Loucy (cell line): ENCODE measurements around the gene ZNHIT1.

Source experiments
- H2AFZ ChIP-seq: fragments of 200-600 bp; sonication (generic); 2 replicates; pipeline ENCODE4 v1.6.0; 2016; ENCODE audit warnings: antibody characterized with exemption, mild to moderate bottlenecking, low read length, moderate library complexity
- H3F3A ChIP-seq: fragments of 200-600 bp; 2 replicates; pipeline ENCODE4 v1.6.0; 2016; ENCODE audit warnings: antibody characterized with exemption, low read depth, mild to moderate bottlenecking
- H3K27me3 ChIP-seq: fragments of 200-600 bp; sonication (generic); 2 replicates; pipeline ENCODE4 v1.6.1; 2014; ENCODE audit warnings: low read length, mild to moderate bottlenecking; ENCODE audit not compliant: insufficient read depth, poor library complexity, severe bottlenecking
- H3K36me3 ChIP-seq: fragments of 200-600 bp; sonication (generic); 2 replicates; pipeline ENCODE4 v1.6.1; 2016; ENCODE audit warnings: low read length; ENCODE audit not compliant: insufficient read depth
- H3K4me1 ChIP-seq: fragments of 200-600 bp; sonication (generic); 2 replicates; pipeline ENCODE4 v1.5.1; 2014; ENCODE audit warnings: low read length, mild to moderate bottlenecking; ENCODE audit not compliant: insufficient read depth, poor library complexity, severe bottlenecking
- H3K4me2 ChIP-seq: fragments of 200-600 bp; sonication (generic); 2 replicates; pipeline ENCODE4 v1.6.0; 2014; ENCODE audit warnings: antibody characterized with exemption, low read length, low read depth, mild to moderate bottlenecking; ENCODE audit not compliant: poor library complexity, severe bottlenecking
- H3K4me3 ChIP-seq: fragments of 200-600 bp; sonication (generic); 2 replicates; pipeline ENCODE4 v1.5.1; 2014; ENCODE audit warnings: low read length, mild to moderate bottlenecking, mixed read lengths; ENCODE audit not compliant: poor library complexity, severe bottlenecking
- H3K79me2 ChIP-seq: fragments of 200-600 bp; sonication (generic); 2 replicates; pipeline ENCODE4 v1.6.1; 2014; ENCODE audit warnings: low read length; ENCODE audit not compliant: insufficient read depth
- H3K9ac ChIP-seq: fragments of 200-600 bp; sonication (generic); 2 replicates; pipeline ENCODE4 v1.6.0; 2014; ENCODE audit warnings: mild to moderate bottlenecking, low read depth, low read length, moderate library complexity; ENCODE audit not compliant: poor library complexity, severe bottlenecking
- H3K9me2 ChIP-seq: fragments of 200-600 bp; sonication (generic); replicated peaks from 2 replicates; pipeline ENCODE4 v1.6.1; 2016; ENCODE audit warnings: low read depth, low read length, mixed read lengths
- H3K9me3 ChIP-seq: fragments of 200-600 bp; sonication (generic); 2 replicates; pipeline ENCODE4 v1.6.1; 2014; ENCODE audit warnings: mild to moderate bottlenecking, antibody characterized with exemption, low read length, low read depth; ENCODE audit not compliant: insufficient read depth
- H4K20me1 ChIP-seq: fragments of 200-600 bp; sonication (generic); 2 replicates; pipeline ENCODE4 v1.6.0; 2014; ENCODE audit warnings: antibody characterized with exemption, low read length, mild to moderate bottlenecking; ENCODE audit not compliant: insufficient read depth, poor library complexity, severe bottlenecking
- CTCF ChIP-seq: fragments of 200-600 bp; sonication (generic); conservative IDR thresholded peaks from 2 replicates; pipeline ENCODE4 v1.5.1; 2014; ENCODE audit warnings: mild to moderate bottlenecking, antibody characterized with exemption, low read length
- EZH2phosphoT487 ChIP-seq: fragments of 200-600 bp; IDR thresholded peaks from 2 replicates; pipeline ENCODE4 v1.6.1; 2018; ENCODE audit warnings: antibody characterized with exemption, mild to moderate bottlenecking, moderate library complexity, borderline replicate concordance

Gene ZNHIT1

GRCh38 chr7:101217388-101218235 is at the start of gene ZNHIT1, which contains the start of gene PLOD3:
Gene ZNHIT1, plus strand, starts transcription at chr7:101218165. Its CDS starts 31 bp downstream, at chr7:101218196.
Gene PLOD3, minus strand, starts transcription at chr7:101217581. Its CDS starts 307 bp downstream, at chr7:101217274.
- H3K4me3 ChIP-seq: peak within 1 kb of the TSS; percentile 80
- H3K9ac ChIP-seq: peak within 1 kb of the TSS; percentile 79
- no peaks in the 10 kb centered on the region for H3K27me3 ChIP-seq
- peak within 1 kb of the TSS; percentile 83 for H2AFZ ChIP-seq
- no peaks in the 10 kb centered on the region for H3K36me3 ChIP-seq
- H3K4me2 ChIP-seq: peak within 1 kb of the TSS; percentile 91
- no peak for TF ChIP-seq EZH2phosphoT487
- no peak; the same call in 1 of the 2 replicates for TF ChIP-seq CTCF
- no peaks in the 10 kb centered on the region for H3F3A ChIP-seq
- H3K4me1 ChIP-seq: peaks cover 19% of the 10 kb centered on the region
- peaks cover 30% of the 10 kb centered on the region for H3K79me2 ChIP-seq
- no peaks in the 10 kb centered on the region for H4K20me1 ChIP-seq
- no peaks in the 10 kb centered on the region for H3K9me3 ChIP-seq
- no peaks in the 10 kb centered on the region for H3K9me2 ChIP-seq

GRCh38 chr7:101168412-101169049 is 49.4 kb upstream of the ZNHIT1 start:
- no peaks in the 10 kb centered on the region for H3K9me2 ChIP-seq
- TF ChIP-seq CTCF (no peak), EZH2phosphoT487 (no peak)
- peaks cover 16% of the 10 kb centered on the region for H4K20me1 ChIP-seq
- no peaks in the 10 kb centered on the region for H3K36me3 ChIP-seq
- H3K9me3 ChIP-seq: no peaks in the 10 kb centered on the region
- peaks cover 41% of the 10 kb centered on the region for H3K4me1 ChIP-seq
- H3K79me2 ChIP-seq: 0 out of 2 replicates have a peak, but pooled peaks cover 6% of the 10 kb centered on the region
- no peaks in the 10 kb centered on the region for H3K27me3 ChIP-seq
- no peaks in the 10 kb centered on the region for H3F3A ChIP-seq
- no peak overlapping the region for H3K4me2 ChIP-seq
- H2AFZ ChIP-seq: no peak overlapping the region
- H3K9ac ChIP-seq: no peak overlapping the region
- H3K4me3 ChIP-seq: no peak overlapping the region

GRCh38 chr7:101169110-101169837 is 48.7 kb upstream of the ZNHIT1 start:
- H3K4me3 ChIP-seq: peak overlapping the region; percentile 61
- no peak overlapping the region for H3K9ac ChIP-seq
- H3F3A ChIP-seq: no peaks in the 10 kb centered on the region
- H2AFZ ChIP-seq: peak overlapping the region; percentile 78
- no peaks in the 10 kb centered on the region for H3K9me3 ChIP-seq
- H3K4me2 ChIP-seq: peak overlapping the region; percentile 82
- peaks cover 10% of the 10 kb centered on the region for H4K20me1 ChIP-seq
- TF ChIP-seq CTCF: no peak
- TF ChIP-seq EZH2phosphoT487: no peak
- no peaks in the 10 kb centered on the region for H3K9me2 ChIP-seq
- 0 out of 2 replicates have a peak, but pooled peaks cover 2% of the 10 kb centered on the region for H3K79me2 ChIP-seq
- H3K4me1 ChIP-seq: peaks cover 41% of the 10 kb centered on the region
- no peaks in the 10 kb centered on the region for H3K27me3 ChIP-seq
- H3K36me3 ChIP-seq: no peaks in the 10 kb centered on the region
